ENCODE results near the gene GRK7.

GRK7 gene

GRCh38 chr3:141795276-141795675, 32.1 kb downstream of the GRK7 start:
- peak; percentile 14 for DNase-seq
- peaks cover 8% of the 10 kb centered on the region for H3K4me1 ChIP-seq
- no peaks in the 10 kb centered on the region for H3K36me3 ChIP-seq
- no peak for TF ChIP-seq CTCF (IDR thresholded peaks at IDR 0.05; ENCODE audit: low read depth, low read length)
- H3K27me3 ChIP-seq = no peaks in the 10 kb centered on the region
- no peak overlapping the region for H3K4me3 ChIP-seq (ENCODE audit: low read depth, low read length)
- H3K9me3 ChIP-seq = no peaks in the 10 kb centered on the region

GRCh38 chr3:141795741-141796080, 32.5 kb downstream of the GRK7 start:
- no peaks in the 10 kb centered on the region for H3K36me3 ChIP-seq
- TF ChIP-seq CTCF (IDR thresholded peaks at IDR 0.05; ENCODE audit: low read depth, low read length) = no peak
- peaks cover 8% of the 10 kb centered on the region for H3K4me1 ChIP-seq
- no peak overlapping the region for H3K4me3 ChIP-seq (ENCODE audit: low read depth, low read length)
- no peaks in the 10 kb centered on the region for H3K9me3 ChIP-seq
- no peaks in the 10 kb centered on the region for H3K27me3 ChIP-seq
- peak; percentile 47 for DNase-seq

- H3K9me3 ChIP-seq = no peaks in the 10 kb centered on the region
- H3K4me3 ChIP-seq (ENCODE audit: low read depth, low read length) = no peak overlapping the region
- H3K36me3 ChIP-seq = no peaks in the 10 kb centered on the region
- H3K27me3 ChIP-seq = no peaks in the 10 kb centered on the region
- no peak for TF ChIP-seq CTCF (IDR thresholded peaks at IDR 0.05; ENCODE audit: low read depth, low read length)
- peaks cover 8% of the 10 kb centered on the region for H3K4me1 ChIP-seq
- DNase-seq = peak; percentile 46
Observed at GRCh38 chr3:141796081-141796888, 33.1 kb downstream of the GRK7 start.

GRCh38 chr3:141796889-141797781, 33.9 kb downstream of the GRK7 start:
- peaks cover 8% of the 10 kb centered on the region for H3K4me1 ChIP-seq
- no peaks in the 10 kb centered on the region for H3K27me3 ChIP-seq
- no peaks in the 10 kb centered on the region for H3K36me3 ChIP-seq
- H3K9me3 ChIP-seq = no peaks in the 10 kb centered on the region
- no peak overlapping the region for H3K4me3 ChIP-seq (ENCODE audit: low read depth, low read length)
- no peak for DNase-seq
- no peak for TF ChIP-seq CTCF (IDR thresholded peaks at IDR 0.05; ENCODE audit: low read depth, low read length)

GRCh38 chr3:141797819-141798447, 34.7 kb downstream of the GRK7 start:
- no peak for TF ChIP-seq CTCF (IDR thresholded peaks at IDR 0.05; ENCODE audit: low read depth, low read length)
- no peak for DNase-seq

More at GRCh38 chr3:141797819-141798447, 34.7 kb downstream of the GRK7 start:
- Histone ChIP-seq H3K36me3 (no peaks in the 10 kb centered on the region), H3K27me3 (no peaks in the 10 kb centered on the region), H3K9me3 (no peaks in the 10 kb centered on the region), H3K4me3 (ENCODE audit: low read depth, low read length) (no peak overlapping the region), H3K4me1 (peaks cover 8% of the 10 kb centered on the region)
